Iris pigment epithelial cell (primary cell): Measurements from ENCODE around the gene LTBR.
"Not testable (repeated sequence)": the region's sequence is repeated elsewhere in the genome, so short reads cannot be mapped to it uniquely, and the experiment has no call there.

Experiments used
- DNase-seq: peaks from one replicate; pipeline ENCODE4 v3.0.0-alpha.2; 2011; ENCODE audit warnings: low read depth

The LTBR gene

GRCh38 chr12:6425590-6426531 is 41.9 kb downstream of the LTBR start:
- peak; percentile 14 for DNase-seq

GRCh38 chr12:6426882-6427671 is 43.1 kb downstream of the LTBR start:
- no peak for DNase-seq

DNA sequence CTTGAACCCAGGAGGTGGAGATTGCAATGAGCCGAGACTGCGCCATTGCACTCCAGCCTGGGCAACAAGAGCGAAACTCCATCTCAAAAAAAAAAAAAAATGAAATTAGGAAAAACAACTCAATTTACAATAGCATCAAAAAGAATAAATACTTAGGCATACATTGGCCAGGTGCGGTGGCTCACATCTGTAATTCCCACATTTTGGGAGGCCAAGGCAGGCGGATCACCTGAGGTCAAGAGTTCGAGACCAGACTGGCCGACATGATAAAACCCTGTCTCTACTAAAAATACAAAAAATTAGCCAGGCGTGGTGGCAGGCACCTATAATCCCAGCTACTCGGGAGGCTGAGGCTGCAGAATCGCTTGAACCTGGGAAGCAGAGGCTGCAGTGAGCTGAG is 43.8 kb downstream of the LTBR start:
- DNase-seq: not testable (repeated sequence)

DNA sequence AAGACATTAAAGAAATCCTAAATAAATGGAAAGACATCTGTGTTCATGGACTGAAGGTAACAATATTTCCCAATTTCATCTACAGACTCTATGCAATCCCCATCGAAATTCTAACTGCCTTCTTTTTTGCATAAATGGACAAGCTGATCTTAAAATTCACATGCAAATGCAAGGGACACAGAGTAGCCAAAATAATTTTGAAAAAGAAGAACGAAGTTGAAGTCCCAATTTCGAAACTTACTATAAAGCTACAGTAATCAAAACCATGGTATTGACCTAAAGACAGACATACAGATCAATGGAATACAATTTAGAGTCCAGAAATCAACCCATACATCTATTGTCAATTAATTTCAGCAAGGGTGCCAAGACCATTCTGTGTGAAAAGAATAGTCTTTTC is 44.4 kb downstream of the LTBR start:
- DNase-seq: no peak

- DNase-seq: peak; percentile 98
Measured at GRCh38 chr12:6430124-6430989, 46.4 kb downstream of the LTBR start.

- no peak for DNase-seq
Measured at GRCh38 chr12:6432991-6433390, 49.0 kb downstream of the LTBR start.

DNA sequence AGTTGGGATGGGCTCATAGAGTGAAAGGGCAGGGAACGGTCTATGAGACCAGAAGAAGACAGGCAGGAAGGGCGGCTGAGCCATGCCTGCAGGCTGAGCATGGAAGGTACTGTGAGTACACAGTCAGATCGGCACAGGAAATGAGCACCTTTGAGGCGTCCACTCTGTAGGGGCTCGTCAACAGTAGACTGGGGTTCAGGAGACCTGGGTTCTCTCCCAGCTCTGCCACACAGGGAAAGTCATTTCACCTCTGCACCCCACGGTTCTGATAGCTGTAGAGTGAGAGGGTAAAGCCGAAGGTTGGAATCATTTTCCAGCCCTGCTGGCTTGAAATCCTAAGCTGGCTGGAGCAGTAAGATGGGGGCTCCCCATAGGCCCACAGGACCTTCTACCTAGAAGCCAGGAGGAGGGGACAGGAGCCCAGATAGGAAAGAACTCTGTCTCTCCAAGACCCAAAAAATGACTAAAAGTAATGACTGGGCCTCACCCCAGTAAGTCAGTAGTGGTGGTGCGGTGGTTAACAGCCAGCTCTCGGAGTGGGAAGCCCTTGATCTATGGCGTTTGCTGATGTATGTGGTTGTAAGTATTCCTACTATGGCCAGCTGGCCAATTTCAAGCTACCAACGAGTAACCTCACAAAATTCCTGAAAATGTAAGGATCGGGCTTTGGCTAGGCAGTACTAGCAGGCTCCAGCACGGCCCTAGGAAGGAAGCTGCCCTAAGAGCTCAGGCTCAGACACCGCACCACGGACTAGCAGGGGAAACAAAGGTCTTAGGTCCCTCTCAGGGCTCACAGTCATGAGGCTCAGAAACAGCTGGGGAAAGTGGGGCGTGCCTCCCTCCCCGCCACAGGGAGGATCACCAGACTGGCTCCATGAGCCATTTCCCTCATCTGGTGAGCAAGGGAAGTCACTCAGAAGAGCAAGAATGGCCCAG is 50.5 kb downstream of the LTBR start:
- DNase-seq: no peak

DNA sequence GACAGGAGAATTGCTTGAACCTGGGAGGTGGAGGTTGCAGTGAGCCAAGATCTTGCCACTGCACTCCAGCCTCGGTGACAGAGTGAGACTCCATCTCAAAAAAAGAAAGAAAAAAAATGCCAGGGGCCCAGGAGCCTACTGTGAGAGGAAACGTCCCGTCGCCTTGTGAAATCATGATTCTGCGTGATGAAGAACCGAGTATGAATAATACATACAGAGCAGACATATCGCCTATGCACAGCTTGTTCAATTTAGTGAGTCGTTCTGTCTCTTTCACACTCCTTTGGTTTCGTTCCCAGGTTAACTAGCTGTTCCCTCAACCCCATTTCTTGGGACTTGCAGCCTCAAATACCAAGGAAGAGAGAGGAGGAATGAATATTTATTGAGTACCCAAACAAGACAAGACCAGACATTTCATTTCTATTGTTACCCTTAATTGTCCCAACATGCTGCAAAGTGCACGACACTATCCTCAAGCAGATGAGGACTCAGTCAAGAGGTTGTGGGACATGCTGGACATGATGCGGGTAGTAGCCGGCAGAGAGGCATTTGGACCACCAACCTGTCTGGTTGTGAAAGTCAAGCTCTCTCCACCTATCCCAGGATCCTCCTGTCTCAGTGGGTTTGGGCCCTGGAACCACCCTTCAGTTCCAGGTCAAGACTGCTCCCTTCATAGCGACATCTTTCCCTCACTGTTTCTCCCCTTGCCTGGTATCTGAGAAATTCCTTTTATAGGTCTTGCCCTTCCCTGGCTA is 52.2 kb downstream of the LTBR start:
- DNase-seq: no peak

DNA sequence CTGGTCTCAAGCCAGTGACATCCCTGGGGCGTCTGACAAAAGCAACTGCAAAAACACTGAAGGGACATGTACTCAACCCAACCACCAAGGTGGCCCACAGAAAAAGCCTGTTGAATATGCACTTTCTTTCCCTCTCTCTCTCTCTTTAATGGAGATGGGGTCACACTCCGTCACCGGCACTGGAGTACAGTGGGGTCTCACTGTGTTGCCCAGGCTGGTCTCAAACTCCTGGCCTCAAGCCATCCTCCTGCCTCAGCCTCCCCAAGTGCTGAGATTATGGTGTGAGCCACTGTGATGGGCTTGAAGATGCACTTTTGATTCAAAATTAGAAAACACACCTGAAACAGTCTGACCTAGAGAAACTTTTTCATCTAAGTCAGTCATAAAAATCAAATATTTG is 53.6 kb downstream of the LTBR start:
- no peak for DNase-seq

DNA sequence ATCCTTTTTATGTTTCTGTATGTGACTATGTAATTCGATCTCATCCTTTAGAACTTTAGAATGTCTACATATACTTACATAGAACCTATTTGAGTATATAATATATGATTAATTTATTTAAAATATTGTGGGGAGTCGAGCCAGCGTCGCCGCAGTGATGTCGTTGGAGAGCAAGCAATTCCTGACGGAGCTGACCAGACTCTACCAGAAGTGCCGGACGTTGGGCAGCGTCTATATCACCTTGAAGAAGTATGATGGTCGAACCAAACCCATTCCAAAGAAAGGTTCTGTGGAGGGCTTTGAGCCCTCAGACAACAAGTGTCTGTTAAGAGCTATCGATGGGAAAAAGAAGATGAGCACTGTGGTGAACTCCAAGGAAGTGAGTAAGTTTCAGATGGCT is 54.4 kb downstream of the LTBR start:
- no peak for DNase-seq

DNA sequence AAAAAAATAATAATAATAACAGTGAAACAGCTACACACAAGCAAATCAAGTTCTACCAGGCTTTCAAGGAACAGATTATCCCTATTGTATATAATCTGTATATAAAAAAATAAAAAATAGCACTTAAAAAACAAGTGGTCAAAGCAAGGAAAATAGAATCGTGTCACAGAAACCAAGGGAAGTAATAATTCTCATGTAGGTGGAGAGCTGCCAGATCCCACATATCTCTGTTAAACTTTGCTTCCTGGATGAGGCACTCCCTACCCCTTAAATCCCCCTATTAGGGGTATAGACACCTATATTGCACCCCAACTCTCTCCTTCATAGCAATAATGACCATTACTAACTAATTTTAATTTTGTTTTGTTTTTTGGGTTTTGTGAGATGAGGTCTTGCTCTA is 56.4 kb downstream of the LTBR start:
- DNase-seq: no peak
